Activated naive CD8-positive, alpha-beta T cell treated with anti-CD3 and anti-CD28 coated beads for 36 hours (primary cell): ENCODE measurements around the gene TMEM114. TPM values are rescaled to one million over a fixed set of nuclear protein-coding genes. Genes with fewer than 3 reads are reported as not detected.
"Not testable (repeated sequence)": the region's sequence is repeated elsewhere in the genome, so short reads cannot be mapped to it uniquely, and the experiment has no call there.

Experiments used
- DNase-seq: peaks from one replicate; pipeline ENCODE4 v3.0.0; 2021
- H3K27ac Mint-ChIP-seq: one replicate; pipeline ENCODE4 v1.8.0; 2022; ENCODE audit warnings: mild to moderate bottlenecking, moderate library complexity, mixed read lengths
- H3K27me3 Mint-ChIP-seq: one replicate; pipeline ENCODE4 v1.8.0; 2022; ENCODE audit warnings: mild to moderate bottlenecking, mixed read lengths
- H3K36me3 Mint-ChIP-seq: one replicate; pipeline ENCODE4 v1.8.0; 2021; ENCODE audit warnings: mild to moderate bottlenecking, mixed read lengths
- H3K4me1 Mint-ChIP-seq: one replicate; pipeline ENCODE4 v1.8.0; 2021; ENCODE audit warnings: mixed read lengths
- H3K4me3 Mint-ChIP-seq: one replicate; pipeline ENCODE4 v1.8.0; 2022; ENCODE audit warnings: mild to moderate bottlenecking, moderate library complexity, mixed read lengths
- H3K9me3 Mint-ChIP-seq: one replicate; pipeline ENCODE4 v1.8.0; 2022; ENCODE audit warnings: mixed read lengths
- total RNA-seq, 2 experiments: library from RNA; stranded (reverse); gene quantifications; one replicate each; pipeline ENCODE4 v1.2.3, GENCODE V29; 2021

TMEM114 gene
- total RNA-seq, 2 experiments from 2014 or later, result not detected

- peaks cover 4% of the 10 kb centered on the region for H3K4me1 Mint-ChIP-seq
- H3K9me3 Mint-ChIP-seq, result no peaks in the 10 kb centered on the region
- H3K4me3 Mint-ChIP-seq, result no peak overlapping the region
- no peak overlapping the region for H3K27ac Mint-ChIP-seq
- no peak for DNase-seq
- H3K36me3 Mint-ChIP-seq, result no peaks in the 10 kb centered on the region
- H3K27me3 Mint-ChIP-seq, result peaks cover 23% of the 10 kb centered on the region
Observed at GRCh38 chr16:8572063-8572918, 18.0 kb downstream of the TMEM114 start.

GRCh38 chr16:8571061-8571596 lies 19.2 kb downstream of the TMEM114 start:
- H3K9me3 Mint-ChIP-seq, result no peaks in the 10 kb centered on the region
- DNase-seq, result no peak
- H3K36me3 Mint-ChIP-seq, result no peaks in the 10 kb centered on the region
- H3K27ac Mint-ChIP-seq, result no peak overlapping the region
- no peak overlapping the region for H3K4me3 Mint-ChIP-seq
- peaks cover 19% of the 10 kb centered on the region for H3K27me3 Mint-ChIP-seq
- H3K4me1 Mint-ChIP-seq, result peaks cover 4% of the 10 kb centered on the region

GRCh38 chr16:8570393-8570792 lies 19.9 kb downstream of the TMEM114 start:
- peaks cover 19% of the 10 kb centered on the region for H3K27me3 Mint-ChIP-seq
- not testable (repeated sequence) for H3K36me3 Mint-ChIP-seq, H3K4me1 Mint-ChIP-seq, DNase-seq, H3K4me3 Mint-ChIP-seq, H3K27ac Mint-ChIP-seq, H3K9me3 Mint-ChIP-seq

- no peak overlapping the region for H3K27ac Mint-ChIP-seq
Observed at GRCh38 chr16:8569650-8570346, 20.5 kb downstream of the TMEM114 start.

GRCh38 chr16:8568231-8568617 lies 22.1 kb downstream of the TMEM114 start:
- no peak for DNase-seq
- Mint-ChIP-seq H3K27ac (no peak overlapping the region), H3K9me3 (no peaks in the 10 kb centered on the region), H3K4me1 (peaks cover 4% of the 10 kb centered on the region), H3K27me3 (peaks cover 15% of the 10 kb centered on the region), H3K36me3 (no peaks in the 10 kb centered on the region), H3K4me3 (no peak overlapping the region)

More at GRCh38 chr16:8569650-8570346, 20.5 kb downstream of the TMEM114 start:
- Mint-ChIP-seq H3K36me3 (no peaks in the 10 kb centered on the region), H3K9me3 (no peaks in the 10 kb centered on the region), H3K27me3 (peaks cover 19% of the 10 kb centered on the region), H3K4me3 (no peak overlapping the region), H3K4me1 (peaks cover 4% of the 10 kb centered on the region)
- no peak for DNase-seq

GRCh38 chr16:8567355-8568230 lies 22.7 kb downstream of the TMEM114 start:
- Mint-ChIP-seq H3K9me3 (no peaks in the 10 kb centered on the region), H3K27ac (no peak overlapping the region), H3K27me3 (peaks cover 9% of the 10 kb centered on the region), H3K4me3 (no peak overlapping the region), H3K36me3 (no peaks in the 10 kb centered on the region), H3K4me1 (no peaks in the 10 kb centered on the region)
- DNase-seq, result peak; percentile 73

- DNase-seq, result no peak
- H3K36me3 Mint-ChIP-seq, result no peaks in the 10 kb centered on the region
- no peak overlapping the region for H3K4me3 Mint-ChIP-seq
- no peak overlapping the region for H3K27ac Mint-ChIP-seq
- no peaks in the 10 kb centered on the region for H3K9me3 Mint-ChIP-seq
- peaks cover 5% of the 10 kb centered on the region for H3K27me3 Mint-ChIP-seq
- no peaks in the 10 kb centered on the region for H3K4me1 Mint-ChIP-seq
Observed at GRCh38 chr16:8565498-8565897, 24.8 kb downstream of the TMEM114 start.

GRCh38 chr16:8564934-8565345 lies 25.4 kb downstream of the TMEM114 start:
- Mint-ChIP-seq H3K36me3 (no peaks in the 10 kb centered on the region), H3K27ac (no peak overlapping the region), H3K4me1 (no peaks in the 10 kb centered on the region), H3K4me3 (no peak overlapping the region), H3K9me3 (no peaks in the 10 kb centered on the region), H3K27me3 (peaks cover 2% of the 10 kb centered on the region)
- DNase-seq, result no peak

GRCh38 chr16:8563944-8564540 lies 26.3 kb downstream of the TMEM114 start:
- not testable (repeated sequence) for H3K9me3 Mint-ChIP-seq, DNase-seq, H3K4me1 Mint-ChIP-seq, H3K36me3 Mint-ChIP-seq, H3K27me3 Mint-ChIP-seq, H3K4me3 Mint-ChIP-seq, H3K27ac Mint-ChIP-seq

- no peaks in the 10 kb centered on the region for H3K9me3 Mint-ChIP-seq
- no peak for DNase-seq
- no peaks in the 10 kb centered on the region for H3K4me1 Mint-ChIP-seq
- no peaks in the 10 kb centered on the region for H3K36me3 Mint-ChIP-seq
- no peaks in the 10 kb centered on the region for H3K27me3 Mint-ChIP-seq
- H3K4me3 Mint-ChIP-seq, result no peak overlapping the region
- no peak overlapping the region for H3K27ac Mint-ChIP-seq
Observed at GRCh38 chr16:8561496-8561895, 28.8 kb downstream of the TMEM114 start.

- Mint-ChIP-seq H3K4me1 (peaks cover 4% of the 10 kb centered on the region), H3K27me3 (peaks cover 33% of the 10 kb centered on the region), H3K4me3 (no peak overlapping the region), H3K27ac (no peak overlapping the region), H3K36me3 (no peaks in the 10 kb centered on the region), H3K9me3 (no peaks in the 10 kb centered on the region)
- DNase-seq, result no peak
Observed at GRCh38 chr16:8555400-8555799, 34.9 kb downstream of the TMEM114 start.

GRCh38 chr16:8554881-8555280 lies 35.4 kb downstream of the TMEM114 start:
- Mint-ChIP-seq H3K36me3 (no peaks in the 10 kb centered on the region), H3K4me3 (no peak overlapping the region), H3K27ac (no peak overlapping the region), H3K27me3 (peaks cover 33% of the 10 kb centered on the region), H3K9me3 (no peaks in the 10 kb centered on the region), H3K4me1 (peaks cover 4% of the 10 kb centered on the region)
- DNase-seq, result no peak

- no peak overlapping the region for H3K4me3 Mint-ChIP-seq
- no peaks in the 10 kb centered on the region for H3K36me3 Mint-ChIP-seq
- H3K4me1 Mint-ChIP-seq, result peaks cover 4% of the 10 kb centered on the region
- no peak for DNase-seq
- H3K9me3 Mint-ChIP-seq, result no peaks in the 10 kb centered on the region
- peaks cover 41% of the 10 kb centered on the region for H3K27me3 Mint-ChIP-seq
- H3K27ac Mint-ChIP-seq, result no peak overlapping the region
Observed at GRCh38 chr16:8554022-8554421, 36.3 kb downstream of the TMEM114 start.

- Mint-ChIP-seq H3K27ac (no peak overlapping the region), H3K27me3 (peaks cover 51% of the 10 kb centered on the region), H3K9me3 (no peaks in the 10 kb centered on the region), H3K36me3 (no peaks in the 10 kb centered on the region), H3K4me3 (no peak overlapping the region), H3K4me1 (peaks cover 4% of the 10 kb centered on the region)
- no peak for DNase-seq
Observed at GRCh38 chr16:8552487-8553221, 37.7 kb downstream of the TMEM114 start.
